DND-41 (cell line): ENCODE data around the gene LGR4.

Experiments used
- ATAC-seq: fragments of 200-7000 bp; cut with Tn5 transposase; 3 replicates; pipeline ENCODE4 v1.9.1; 2021; ENCODE audit warnings: low read depth; ENCODE audit not compliant: insufficient read depth
- DNase-seq: peaks from one replicate; pipeline ENCODE4 v3.0.0-alpha.2; 2020
- H2AFZ ChIP-seq: 2 replicates; pipeline ENCODE4 v1.6.0; 2012; ENCODE audit warnings: low read depth, low read length
- H3K27ac ChIP-seq: 2 replicates; pipeline ENCODE4 v1.5.1; 2012; ENCODE audit warnings: low read length, inconsistent platforms
- H3K27me3 ChIP-seq: fragments of 200-600 bp; sonication (generic); 2 replicates; pipeline ENCODE4 v1.6.0; 2012; ENCODE audit warnings: low read length, mild to moderate bottlenecking, inconsistent platforms; ENCODE audit not compliant: insufficient read depth, poor library complexity
- H3K36me3 ChIP-seq: 2 replicates; pipeline ENCODE4 v1.5.1; 2012; ENCODE audit warnings: low read length, inconsistent platforms; ENCODE audit not compliant: insufficient read depth
- H3K4me1 ChIP-seq: 2 replicates; pipeline ENCODE4 v1.5.1; 2012; ENCODE audit warnings: mild to moderate bottlenecking, low read length; ENCODE audit not compliant: insufficient read depth
- H3K4me2 ChIP-seq: 2 replicates; pipeline ENCODE4 v1.6.0; 2012; ENCODE audit warnings: mild to moderate bottlenecking, moderate library complexity, low read length, inconsistent platforms; ENCODE audit not compliant: insufficient read depth
- H3K4me3 ChIP-seq, 2 experiments: fragments of 200-600 bp in 1 of 2; shearing (Covaris generic) in 1 of 2; 2 replicates each; pipeline ENCODE4 v1.5.1; 2012 to 2016; ENCODE audit warnings: inconsistent platforms in 2 of 2, low read length in 2 of 2, mild to moderate bottlenecking in 2 of 2, low read depth in 1 of 2, moderate library complexity in 1 of 2
- H3K79me2 ChIP-seq: 2 replicates; pipeline ENCODE4 v1.6.0; 2012; ENCODE audit warnings: low read length, inconsistent platforms; ENCODE audit not compliant: insufficient read depth
- H3K9ac ChIP-seq: 2 replicates; pipeline ENCODE4 v1.6.0; 2012; ENCODE audit warnings: low read depth, mild to moderate bottlenecking, inconsistent platforms, low read length, moderate library complexity
- H3K9me3 ChIP-seq: 2 replicates; pipeline ENCODE4 v1.5.1; 2012; ENCODE audit warnings: low read length, moderate library complexity, mild to moderate bottlenecking, inconsistent platforms; ENCODE audit not compliant: insufficient read depth, severe bottlenecking
- H4K20me1 ChIP-seq: 2 replicates; pipeline ENCODE4 v1.6.0; 2012; ENCODE audit warnings: low read length; ENCODE audit not compliant: insufficient read depth
- CTCF ChIP-seq: IDR thresholded peaks from 2 replicates; pipeline ENCODE4 v1.5.1; 2012; ENCODE audit warnings: borderline replicate concordance, low read length, moderate library complexity, mild to moderate bottlenecking; ENCODE audit not compliant: poor library complexity, severe bottlenecking; ENCODE audit errors: extremely low read depth
- EZH2 ChIP-seq: IDR thresholded peaks from 3 replicates; pipeline ENCODE4 v1.6.1; 2012; ENCODE audit warnings: borderline replicate concordance, low read depth, mild to moderate bottlenecking, moderate library complexity, low read length, inconsistent platforms; ENCODE audit not compliant: severe bottlenecking

The LGR4 gene

GRCh38 chr11:27353593-27354358 is 118.8 kb downstream of the LGR4 start:
- Histone ChIP-seq H3K27ac (no peak overlapping the region), H2AFZ (no peak overlapping the region), H3K4me3 (no peak overlapping the region), H4K20me1 (no peaks in the 10 kb centered on the region), H3K79me2 (peaks cover 9% of the 10 kb centered on the region), H3K36me3 (peaks cover 25% of the 10 kb centered on the region), H3K4me2 (no peak overlapping the region), H3K9me3 (no peaks in the 10 kb centered on the region), H3K9ac (no peak overlapping the region), H3K4me1 (peaks cover 4% of the 10 kb centered on the region), H3K27me3 (no peaks in the 10 kb centered on the region)
- no peak for TF ChIP-seq CTCF
- TF ChIP-seq EZH2: no peak
- DNase-seq (no peak), ATAC-seq (no peak)

- Histone ChIP-seq H3K9ac (no peak overlapping the region), H3K4me1 (no peaks in the 10 kb centered on the region; the same call in 1 of the 2 replicates), H3K27ac (no peak overlapping the region), H3K36me3 (peaks cover 25% of the 10 kb centered on the region), H3K79me2 (peaks cover 5% of the 10 kb centered on the region; the same call in 1 of the 2 replicates), H4K20me1 (no peaks in the 10 kb centered on the region), H3K4me3 (no peak overlapping the region), H3K9me3 (no peaks in the 10 kb centered on the region), H2AFZ (no peak overlapping the region), H3K4me2 (no peak overlapping the region), H3K27me3 (no peaks in the 10 kb centered on the region)
- TF ChIP-seq CTCF (no peak), EZH2 (no peak)
- DNase-seq (no peak), ATAC-seq (no peak)
These were observed 119.8 kb downstream of the LGR4 start for GRCh38 chr11:27352781-27353180.

GRCh38 chr11:27350511-27350910 is 122.1 kb downstream of the LGR4 start:
- no peaks in the 10 kb centered on the region for H3K9me3 ChIP-seq
- TF ChIP-seq CTCF (no peak), EZH2 (no peak)
- no peaks in the 10 kb centered on the region for H3K27me3 ChIP-seq
- H3K4me2 ChIP-seq: no peak overlapping the region
- no peak overlapping the region for H3K9ac ChIP-seq
- DNase-seq (no peak), ATAC-seq (no peak)
- H3K79me2 ChIP-seq: peaks cover 5% of the 10 kb centered on the region; the same call in 1 of the 2 replicates
- H4K20me1 ChIP-seq: no peaks in the 10 kb centered on the region
- H3K27ac ChIP-seq: no peak overlapping the region
- no peak overlapping the region for H2AFZ ChIP-seq
- no peak overlapping the region for H3K4me3 ChIP-seq
- no peaks in the 10 kb centered on the region for H3K4me1 ChIP-seq
- H3K36me3 ChIP-seq: peaks cover 37% of the 10 kb centered on the region

- Histone ChIP-seq H3K4me3 (no peak overlapping the region), H4K20me1 (no peaks in the 10 kb centered on the region), H3K4me2 (no peak overlapping the region), H3K27me3 (no peaks in the 10 kb centered on the region), H3K4me1 (no peaks in the 10 kb centered on the region), H3K36me3 (peaks cover 37% of the 10 kb centered on the region), H3K9me3 (no peaks in the 10 kb centered on the region), H3K27ac (no peak overlapping the region), H3K9ac (no peak overlapping the region), H3K79me2 (peaks cover 5% of the 10 kb centered on the region; the same call in 1 of the 2 replicates), H2AFZ (no peak overlapping the region)
- TF ChIP-seq EZH2 (no peak), CTCF (no peak)
- no peak for ATAC-seq
- DNase-seq: no peak
These were observed 122.7 kb downstream of the LGR4 start for GRCh38 chr11:27349919-27350318.
